ENCODE results near the gene FAM219B.

DNA sequence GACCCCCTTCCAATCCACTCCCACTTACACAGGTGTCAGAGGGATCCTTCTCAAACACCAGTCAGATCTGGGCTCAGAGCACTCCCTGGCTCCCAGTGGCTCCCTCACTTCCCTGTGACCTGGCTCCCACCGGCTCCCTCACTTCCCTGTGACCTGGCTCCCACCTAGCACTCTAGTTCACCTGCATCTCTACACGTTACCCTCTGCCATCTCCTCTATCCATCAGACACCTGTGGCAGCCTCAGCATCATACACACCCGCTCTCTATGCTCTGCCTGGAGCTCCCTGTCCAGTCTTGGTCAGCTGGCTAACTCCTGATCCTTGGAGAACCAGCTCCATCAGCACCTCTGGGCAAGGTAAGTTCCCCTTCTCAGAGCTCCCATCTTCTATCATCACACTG is 44.4 kb upstream of the FAM219B start:
- TF ChIP-seq, protein P1, sequence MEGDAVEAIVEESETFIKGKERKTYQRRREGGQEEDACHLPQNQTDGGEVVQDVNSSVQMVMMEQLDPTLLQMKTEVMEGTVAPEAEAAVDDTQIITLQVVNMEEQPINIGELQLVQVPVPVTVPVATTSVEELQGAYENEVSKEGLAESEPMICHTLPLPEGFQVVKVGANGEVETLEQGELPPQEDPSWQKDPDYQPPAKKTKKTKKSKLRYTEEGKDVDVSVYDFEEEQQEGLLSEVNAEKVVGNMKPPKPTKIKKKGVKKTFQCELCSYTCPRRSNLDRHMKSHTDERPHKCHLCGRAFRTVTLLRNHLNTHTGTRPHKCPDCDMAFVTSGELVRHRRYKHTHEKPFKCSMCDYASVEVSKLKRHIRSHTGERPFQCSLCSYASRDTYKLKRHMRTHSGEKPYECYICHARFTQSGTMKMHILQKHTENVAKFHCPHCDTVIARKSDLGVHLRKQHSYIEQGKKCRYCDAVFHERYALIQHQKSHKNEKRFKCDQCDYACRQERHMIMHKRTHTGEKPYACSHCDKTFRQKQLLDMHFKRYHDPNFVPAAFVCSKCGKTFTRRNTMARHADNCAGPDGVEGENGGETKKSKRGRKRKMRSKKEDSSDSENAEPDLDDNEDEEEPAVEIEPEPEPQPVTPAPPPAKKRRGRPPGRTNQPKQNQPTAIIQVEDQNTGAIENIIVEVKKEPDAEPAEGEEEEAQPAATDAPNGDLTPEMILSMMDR (IDR thresholded peaks at IDR 0.05) = no peak
- no peak for TF ChIP-seq POLR2A (IDR thresholded peaks at IDR 0.05)

Measured in esophagus squamous epithelium (tissue), 4 donors.